ENCODE data around the gene DYRK1A. TPM values are rescaled to one million over a fixed set of nuclear protein-coding genes. Genes with fewer than 3 reads are reported as not detected.

Gene DYRK1A
- polyA plus RNA-seq, 1 donor, result 48.3 TPM

DNA sequence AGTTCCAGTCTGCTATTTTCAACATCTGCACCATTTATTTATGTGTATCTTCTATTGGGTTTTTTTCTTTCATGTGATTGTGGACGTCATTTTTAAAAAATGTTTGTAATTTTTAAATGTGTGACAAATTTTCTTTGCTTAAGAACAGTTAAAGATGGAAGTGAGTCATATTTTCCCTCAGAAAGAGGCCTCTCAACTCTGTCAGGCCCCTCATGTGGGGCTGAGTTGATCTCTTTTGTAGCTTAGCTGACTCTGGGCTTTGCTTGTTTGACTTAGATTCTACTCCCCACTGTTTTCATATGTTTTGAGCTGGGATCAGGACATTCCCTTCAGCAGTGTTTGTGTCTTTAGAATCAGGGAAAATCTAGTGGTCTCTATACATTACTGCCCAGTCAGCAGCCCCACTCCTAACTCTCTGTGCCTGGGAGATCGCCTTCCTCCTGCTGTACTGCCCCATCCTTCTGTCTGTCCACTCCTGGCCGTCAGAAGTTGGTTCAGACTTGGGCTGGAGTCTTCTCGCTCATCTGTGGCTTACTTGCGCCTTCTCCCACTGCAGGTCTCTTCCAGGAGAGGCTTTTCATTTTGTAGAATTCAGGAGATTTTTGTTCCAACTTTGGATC, 137.4 kb downstream of the DYRK1A start:
- H3K9me3 ChIP-seq (ENCODE audit: control insufficient read depth, low read depth, low read length), result peaks cover 5% of the 10 kb centered on the region
- no peak overlapping the region for H3K4me3 ChIP-seq (ENCODE audit: low read length)
- 95% methylated on average over 3 of the region's 5 CpGs for WGBS (ENCODE audit: insufficient coverage, low lambda C conversion rate)
- H3K27ac ChIP-seq (ENCODE audit: low read length), result no peak overlapping the region
- H3K36me3 ChIP-seq (ENCODE audit: control insufficient read depth, insufficient read depth, low read length), result peaks cover 55% of the 10 kb centered on the region
- no peaks in the 10 kb centered on the region for H3K4me1 ChIP-seq (ENCODE audit: control insufficient read depth, insufficient read depth, low read length)
- DNase-seq, result no peak
- no peaks in the 10 kb centered on the region for H3K27me3 ChIP-seq (ENCODE audit: control insufficient read depth, insufficient read depth, low read length)

DNA sequence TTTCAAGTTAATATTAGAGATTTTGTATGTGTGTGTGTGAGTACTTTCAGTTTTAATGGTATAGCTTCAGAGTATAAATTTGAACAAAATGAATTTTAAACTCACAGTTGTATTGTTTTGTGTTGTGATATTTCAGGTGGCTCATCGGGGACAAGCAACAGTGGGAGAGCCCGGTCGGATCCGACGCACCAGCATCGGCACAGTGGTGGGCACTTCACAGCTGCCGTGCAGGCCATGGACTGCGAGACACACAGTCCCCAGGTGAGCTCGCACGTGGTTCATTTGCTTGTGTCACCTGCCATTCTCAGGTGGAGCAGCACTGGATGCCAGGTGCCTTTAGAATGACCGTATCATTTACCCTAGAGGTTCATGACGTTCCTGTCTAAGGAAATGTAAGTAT, 139.4 kb downstream of the DYRK1A start:
- Histone ChIP-seq H3K4me3 (ENCODE audit: low read length) (no peak overlapping the region), H3K36me3 (ENCODE audit: control insufficient read depth, insufficient read depth, low read length) (peaks cover 68% of the 10 kb centered on the region), H3K4me1 (ENCODE audit: control insufficient read depth, insufficient read depth, low read length) (no peaks in the 10 kb centered on the region), H3K9me3 (ENCODE audit: control insufficient read depth, low read depth, low read length) (peaks cover 5% of the 10 kb centered on the region), H3K27ac (ENCODE audit: low read length) (no peak overlapping the region), H3K27me3 (ENCODE audit: control insufficient read depth, insufficient read depth, low read length) (no peaks in the 10 kb centered on the region)
- no peak for DNase-seq
- no CpG with 5 or more reads among the region's 12 CpGs for WGBS (ENCODE audit: insufficient coverage, low lambda C conversion rate)

DNA sequence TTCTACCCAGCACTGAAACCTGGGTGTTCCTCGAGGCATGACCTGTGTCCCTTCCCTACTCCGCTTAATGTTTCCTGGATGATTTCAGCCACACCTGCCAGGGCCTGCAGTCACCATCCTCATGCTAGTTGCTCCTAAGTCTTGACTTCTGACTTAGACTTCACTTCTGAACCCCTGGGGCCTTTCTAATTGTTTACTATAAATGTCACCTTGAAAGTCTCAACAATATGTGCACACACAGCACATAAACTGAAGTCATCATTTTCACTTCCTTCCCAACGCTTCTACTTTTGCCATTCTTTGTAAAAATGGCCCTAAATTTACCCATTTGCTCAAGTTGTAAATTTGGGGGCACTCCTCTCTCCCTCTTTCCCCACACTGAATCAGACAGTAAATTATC, 141.1 kb downstream of the DYRK1A start:
- no peak for DNase-seq
- Histone ChIP-seq H3K4me3 (ENCODE audit: low read length) (no peak overlapping the region), H3K36me3 (ENCODE audit: control insufficient read depth, insufficient read depth, low read length) (peaks cover 83% of the 10 kb centered on the region), H3K27ac (ENCODE audit: low read length) (no peak overlapping the region), H3K27me3 (ENCODE audit: control insufficient read depth, insufficient read depth, low read length) (no peaks in the 10 kb centered on the region), H3K9me3 (ENCODE audit: control insufficient read depth, low read depth, low read length) (peaks cover 5% of the 10 kb centered on the region), H3K4me1 (ENCODE audit: control insufficient read depth, insufficient read depth, low read length) (no peaks in the 10 kb centered on the region)
- 80% methylated on average over 2 of the region's 3 CpGs for WGBS (ENCODE audit: insufficient coverage, low lambda C conversion rate)

DNA sequence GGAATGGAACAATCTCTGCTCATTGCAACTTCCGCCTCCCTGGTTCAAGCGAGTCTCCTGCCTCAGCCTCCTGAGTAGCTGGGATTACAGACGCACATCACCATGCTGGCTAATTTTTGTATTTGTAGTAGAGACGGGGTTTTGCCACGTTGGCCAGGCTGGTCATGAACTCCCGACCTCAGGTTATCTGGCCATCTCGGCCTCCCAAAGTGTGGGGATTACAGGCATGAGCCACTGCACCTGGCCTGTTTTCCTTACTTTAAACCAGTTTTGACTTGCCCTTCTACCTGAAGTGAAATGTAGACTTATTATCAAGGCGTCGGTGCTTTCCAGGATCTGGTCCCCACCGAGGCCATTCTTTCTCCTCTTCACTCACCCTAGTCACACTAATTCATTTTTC, 141.8 kb downstream of the DYRK1A start:
- Histone ChIP-seq H3K27me3 (ENCODE audit: control insufficient read depth, insufficient read depth, low read length) (no peaks in the 10 kb centered on the region), H3K9me3 (ENCODE audit: control insufficient read depth, low read depth, low read length) (peaks cover 2% of the 10 kb centered on the region), H3K4me3 (ENCODE audit: low read length) (no peak overlapping the region), H3K36me3 (ENCODE audit: control insufficient read depth, insufficient read depth, low read length) (peaks cover 84% of the 10 kb centered on the region), H3K4me1 (ENCODE audit: control insufficient read depth, insufficient read depth, low read length) (no peaks in the 10 kb centered on the region), H3K27ac (ENCODE audit: low read length) (no peak overlapping the region)
- WGBS (ENCODE audit: insufficient coverage, low lambda C conversion rate), result 100% methylated on average over 3 of the region's 10 CpGs
- DNase-seq, result no peak

DNA sequence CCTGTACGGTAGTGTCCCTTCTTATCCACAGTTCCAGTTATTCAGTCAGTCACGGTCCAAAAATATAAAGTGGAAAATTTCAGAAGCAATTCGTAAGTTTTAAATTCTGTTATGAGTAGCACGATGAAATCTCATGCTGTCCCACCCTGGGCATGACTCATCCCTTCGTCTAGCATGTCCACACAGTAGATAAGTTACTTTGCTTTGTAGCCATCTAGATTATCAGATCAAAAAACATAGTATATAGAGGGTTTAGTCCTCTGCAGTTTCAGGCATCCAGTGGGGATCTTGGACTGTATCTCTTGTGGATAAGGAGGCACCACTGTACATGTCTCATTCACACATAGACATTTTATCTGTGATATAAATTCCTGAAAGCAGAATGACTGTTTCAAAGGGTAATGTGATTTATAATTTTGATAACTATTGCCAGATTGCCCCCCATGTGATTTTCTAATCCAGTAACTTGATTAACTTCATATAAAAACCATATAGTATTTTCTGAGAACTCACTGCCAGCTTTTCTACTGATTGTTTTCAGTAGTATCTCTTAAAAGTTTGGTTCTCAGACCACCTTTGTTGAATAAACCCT, 143.3 kb downstream of the DYRK1A start:
- H3K4me3 ChIP-seq (ENCODE audit: low read length), result no peak overlapping the region
- H3K27ac ChIP-seq (ENCODE audit: low read length), result no peak overlapping the region
- no peak for DNase-seq
- peaks cover 85% of the 10 kb centered on the region for H3K36me3 ChIP-seq (ENCODE audit: control insufficient read depth, insufficient read depth, low read length)
- no peaks in the 10 kb centered on the region for H3K9me3 ChIP-seq (ENCODE audit: control insufficient read depth, low read depth, low read length)
- H3K27me3 ChIP-seq (ENCODE audit: control insufficient read depth, insufficient read depth, low read length), result no peaks in the 10 kb centered on the region
- WGBS (ENCODE audit: insufficient coverage, low lambda C conversion rate), result 92% methylated on average over 4 of the region's 5 CpGs
- H3K4me1 ChIP-seq (ENCODE audit: control insufficient read depth, insufficient read depth, low read length), result no peaks in the 10 kb centered on the region

DNA sequence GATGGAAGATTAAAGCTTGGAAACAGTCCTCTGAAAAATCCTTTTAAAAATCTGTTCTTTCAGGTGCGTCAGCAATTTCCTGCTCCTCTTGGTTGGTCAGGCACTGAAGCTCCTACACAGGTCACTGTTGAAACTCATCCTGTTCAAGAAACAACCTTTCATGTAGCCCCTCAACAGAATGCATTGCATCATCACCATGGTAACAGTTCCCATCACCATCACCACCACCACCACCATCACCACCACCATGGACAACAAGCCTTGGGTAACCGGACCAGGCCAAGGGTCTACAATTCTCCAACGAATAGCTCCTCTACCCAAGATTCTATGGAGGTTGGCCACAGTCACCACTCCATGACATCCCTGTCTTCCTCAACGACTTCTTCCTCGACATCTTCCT, 145.3 kb downstream of the DYRK1A start:
- H3K36me3 ChIP-seq (ENCODE audit: control insufficient read depth, insufficient read depth, low read length), result peaks cover 82% of the 10 kb centered on the region
- no peak overlapping the region for H3K4me3 ChIP-seq (ENCODE audit: low read length)
- DNase-seq, result no peak
- WGBS (ENCODE audit: insufficient coverage, low lambda C conversion rate), result no CpG with 5 or more reads among the region's 5 CpGs
- H3K9me3 ChIP-seq (ENCODE audit: control insufficient read depth, low read depth, low read length), result no peaks in the 10 kb centered on the region
- no peaks in the 10 kb centered on the region for H3K27me3 ChIP-seq (ENCODE audit: control insufficient read depth, insufficient read depth, low read length)
- no peaks in the 10 kb centered on the region for H3K4me1 ChIP-seq (ENCODE audit: control insufficient read depth, insufficient read depth, low read length)
- H3K27ac ChIP-seq (ENCODE audit: low read length), result no peak overlapping the region

DNA sequence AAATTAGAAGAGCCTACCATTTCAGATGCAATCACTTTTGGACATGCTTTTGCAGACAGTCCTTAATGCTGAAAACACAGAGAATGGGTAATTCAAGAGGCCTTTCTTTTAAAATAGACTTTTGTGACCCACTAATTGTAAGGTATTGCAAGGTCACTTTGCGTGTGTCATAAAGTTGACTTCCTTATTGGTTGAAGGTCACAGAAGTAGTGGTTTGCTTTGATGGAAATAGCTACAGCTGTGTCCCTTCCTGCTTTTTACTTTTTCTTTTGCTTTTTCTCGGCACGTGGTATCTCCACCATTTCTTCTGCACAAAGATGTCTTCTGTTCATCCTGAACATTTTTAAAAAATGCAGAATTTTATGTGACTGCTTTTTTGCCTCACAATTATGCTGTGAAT, 146.8 kb downstream of the DYRK1A start:
- H3K4me3 ChIP-seq (ENCODE audit: low read length), result no peak overlapping the region
- H3K4me1 ChIP-seq (ENCODE audit: control insufficient read depth, insufficient read depth, low read length), result no peaks in the 10 kb centered on the region
- no peak overlapping the region for H3K27ac ChIP-seq (ENCODE audit: low read length)
- no peaks in the 10 kb centered on the region for H3K27me3 ChIP-seq (ENCODE audit: control insufficient read depth, insufficient read depth, low read length)
- H3K9me3 ChIP-seq (ENCODE audit: control insufficient read depth, low read depth, low read length), result no peaks in the 10 kb centered on the region
- H3K36me3 ChIP-seq (ENCODE audit: control insufficient read depth, insufficient read depth, low read length), result peaks cover 74% of the 10 kb centered on the region
- no peak for DNase-seq
- WGBS (ENCODE audit: insufficient coverage, low lambda C conversion rate), result 94% methylated on average over 2 of the region's 3 CpGs

DNA sequence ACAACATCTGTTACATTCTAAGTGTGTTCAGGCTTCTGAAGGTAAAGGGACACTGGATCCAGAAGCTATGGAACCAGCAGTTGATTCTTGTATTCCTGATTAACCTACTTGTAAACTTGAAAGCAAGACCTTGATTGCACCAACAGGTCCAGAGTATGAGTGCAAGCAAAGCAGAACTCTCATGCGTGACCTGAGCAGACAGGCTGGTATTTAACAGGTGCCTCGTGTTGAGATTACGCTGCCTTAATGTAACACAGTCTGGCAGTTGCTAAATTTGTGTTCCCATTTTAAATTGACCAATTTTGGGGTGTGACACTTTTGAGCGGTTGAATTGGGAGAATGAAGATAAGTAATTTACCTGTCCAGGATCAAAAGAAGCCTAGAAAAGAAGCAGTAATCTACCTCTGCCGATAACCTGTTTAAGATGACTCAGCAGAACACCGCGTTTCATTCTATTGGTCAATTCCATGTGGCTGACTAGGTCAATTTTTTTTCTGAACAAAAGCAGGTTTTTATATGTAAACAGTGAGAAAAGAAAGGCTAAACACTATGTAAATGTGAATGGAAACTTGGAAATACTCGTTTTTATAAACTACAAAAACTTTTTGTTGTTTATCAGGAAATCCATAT, 147.6 kb downstream of the DYRK1A start:
- 62% methylated on average over 2 of the region's 8 CpGs for WGBS (ENCODE audit: insufficient coverage, low lambda C conversion rate)
- peak; percentile 32 to 33 for DNase-seq
- H3K36me3 ChIP-seq (ENCODE audit: control insufficient read depth, insufficient read depth, low read length), result peaks cover 69% of the 10 kb centered on the region

DNA sequence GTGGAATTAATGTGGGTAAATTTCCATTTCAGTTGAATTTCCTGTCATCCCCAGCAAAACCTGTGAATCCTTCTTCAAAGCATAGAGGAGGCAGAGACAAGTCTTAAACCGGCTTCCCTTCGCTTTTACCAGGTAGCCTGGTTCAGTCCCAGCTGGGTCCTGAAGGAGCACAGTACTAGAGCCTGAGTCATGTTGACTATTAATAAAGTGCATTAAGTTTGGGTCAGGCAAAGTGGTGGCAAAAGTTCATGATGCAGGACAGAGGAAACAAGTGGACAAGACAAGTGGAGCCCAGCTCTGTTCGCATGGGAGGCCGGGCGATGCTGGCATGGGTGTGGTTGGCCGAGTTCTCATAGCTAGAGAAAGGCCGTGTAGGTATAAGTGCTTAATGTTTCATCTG, 150.4 kb downstream of the DYRK1A start:
- H3K4me1 ChIP-seq (ENCODE audit: control insufficient read depth, insufficient read depth, low read length), result no peaks in the 10 kb centered on the region
- H3K27ac ChIP-seq (ENCODE audit: low read length), result no peak overlapping the region
- peaks cover 45% of the 10 kb centered on the region for H3K36me3 ChIP-seq (ENCODE audit: control insufficient read depth, insufficient read depth, low read length)
- no peak for DNase-seq
- no peaks in the 10 kb centered on the region for H3K9me3 ChIP-seq (ENCODE audit: control insufficient read depth, low read depth, low read length)
- H3K27me3 ChIP-seq (ENCODE audit: control insufficient read depth, insufficient read depth, low read length), result no peaks in the 10 kb centered on the region
- H3K4me3 ChIP-seq (ENCODE audit: low read length), result no peak overlapping the region
- WGBS (ENCODE audit: insufficient coverage, low lambda C conversion rate), result no CpG with 5 or more reads among the region's 7 CpGs

More for the DNA sequence above, 147.6 kb downstream of the DYRK1A start:
- no peaks in the 10 kb centered on the region for H3K4me1 ChIP-seq (ENCODE audit: control insufficient read depth, insufficient read depth, low read length)
- H3K27ac ChIP-seq (ENCODE audit: low read length), result no peak overlapping the region
- no peaks in the 10 kb centered on the region for H3K9me3 ChIP-seq (ENCODE audit: control insufficient read depth, low read depth, low read length)
- H3K27me3 ChIP-seq (ENCODE audit: control insufficient read depth, insufficient read depth, low read length), result no peaks in the 10 kb centered on the region
- H3K4me3 ChIP-seq (ENCODE audit: low read length), result no peak overlapping the region

DNA sequence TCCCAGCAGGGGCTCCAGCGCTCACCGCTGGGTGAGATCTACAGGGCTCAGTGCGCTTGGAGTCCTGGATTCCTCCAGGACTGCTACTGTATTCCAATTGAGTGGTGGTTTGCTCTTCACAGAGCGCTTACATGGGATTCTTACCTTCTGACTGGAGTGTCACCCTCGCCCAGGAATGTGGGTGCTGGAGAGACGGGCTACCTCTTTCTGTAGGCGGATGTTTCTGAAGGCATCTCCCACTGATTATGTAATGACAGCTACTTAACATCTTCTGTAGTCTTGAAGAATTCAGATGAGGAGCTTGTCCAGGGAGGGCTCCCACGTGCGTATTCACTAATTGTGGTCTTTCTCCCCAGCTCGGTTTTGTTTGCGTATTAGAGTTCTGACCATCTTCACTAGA, 154.2 kb downstream of the DYRK1A start:
- no peak overlapping the region for H3K4me3 ChIP-seq (ENCODE audit: low read length)
- no peaks in the 10 kb centered on the region for H3K4me1 ChIP-seq (ENCODE audit: control insufficient read depth, insufficient read depth, low read length)
- H3K27me3 ChIP-seq (ENCODE audit: control insufficient read depth, insufficient read depth, low read length), result no peaks in the 10 kb centered on the region
- 85% methylated on average over 4 of the region's 11 CpGs for WGBS (ENCODE audit: insufficient coverage, low lambda C conversion rate)
- peaks cover 15% of the 10 kb centered on the region for H3K36me3 ChIP-seq (ENCODE audit: control insufficient read depth, insufficient read depth, low read length)
- no peak overlapping the region for H3K27ac ChIP-seq (ENCODE audit: low read length)
- DNase-seq, result no peak
- H3K9me3 ChIP-seq (ENCODE audit: control insufficient read depth, low read depth, low read length), result no peaks in the 10 kb centered on the region

DNA sequence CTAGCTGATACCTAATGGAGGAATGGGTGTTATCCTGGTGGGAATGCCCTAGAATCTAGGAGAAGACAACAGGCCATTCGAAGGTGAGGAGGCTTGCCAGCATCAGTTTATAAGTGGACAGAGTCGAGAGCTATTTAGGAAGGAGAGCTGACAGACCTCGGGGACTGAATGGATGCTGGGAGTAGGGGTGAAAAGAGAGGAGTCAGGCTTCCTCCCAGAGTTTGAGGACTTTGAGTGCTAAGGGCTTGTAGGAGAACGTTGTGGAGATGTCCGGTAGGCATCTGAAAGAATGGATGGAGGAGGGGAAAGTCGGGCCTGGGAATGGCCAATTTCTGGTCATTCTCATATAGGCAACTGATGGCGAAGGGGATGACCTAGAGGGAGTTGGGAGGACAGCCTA, 155.1 kb downstream of the DYRK1A start:
- H3K9me3 ChIP-seq (ENCODE audit: control insufficient read depth, low read depth, low read length), result no peaks in the 10 kb centered on the region
- no peak for DNase-seq
- H3K4me1 ChIP-seq (ENCODE audit: control insufficient read depth, insufficient read depth, low read length), result no peaks in the 10 kb centered on the region
- H3K4me3 ChIP-seq (ENCODE audit: low read length), result no peak overlapping the region
- WGBS (ENCODE audit: insufficient coverage, low lambda C conversion rate), result 80% methylated on average over 3 of the region's 7 CpGs
- H3K36me3 ChIP-seq (ENCODE audit: control insufficient read depth, insufficient read depth, low read length), result peaks cover 9% of the 10 kb centered on the region
- H3K27ac ChIP-seq (ENCODE audit: low read length), result no peak overlapping the region
- no peaks in the 10 kb centered on the region for H3K27me3 ChIP-seq (ENCODE audit: control insufficient read depth, insufficient read depth, low read length)

Data from large intestine (tissue), 3 donors.